Fibroblast of villous mesenchyme (primary cell): ENCODE data around the gene ELF1. TPM values are rescaled to one million over a fixed set of nuclear protein-coding genes. Genes with fewer than 3 reads are reported as not detected.

Experiments
- DNase-seq: peaks from one replicate; pipeline ENCODE4 v3.0.0-alpha.2; 2010; ENCODE audit warnings: low read depth
- H3K4me3 ChIP-seq: 2 replicates; pipeline ENCODE4 v1.5.1; 2011; ENCODE audit warnings: low read depth, mild to moderate bottlenecking, low read length
- total RNA-seq: library from RNA; depleted of rRNA; stranded (reverse); fragments of >200 nt; gene quantifications from 2 replicates; pipeline ENCODE4 v1.2.3, GENCODE V29; 2012
- TF ChIP-seq, protein P1 (sequence below): IDR thresholded peaks from 2 replicates; pipeline ENCODE4 v1.5.1; 2012; ENCODE audit warnings: low read depth, mild to moderate bottlenecking, low read length; ENCODE audit not compliant: insufficient read depth

The ELF1 gene
- total RNA-seq, 1 donor: 43.6 TPM

DNA sequence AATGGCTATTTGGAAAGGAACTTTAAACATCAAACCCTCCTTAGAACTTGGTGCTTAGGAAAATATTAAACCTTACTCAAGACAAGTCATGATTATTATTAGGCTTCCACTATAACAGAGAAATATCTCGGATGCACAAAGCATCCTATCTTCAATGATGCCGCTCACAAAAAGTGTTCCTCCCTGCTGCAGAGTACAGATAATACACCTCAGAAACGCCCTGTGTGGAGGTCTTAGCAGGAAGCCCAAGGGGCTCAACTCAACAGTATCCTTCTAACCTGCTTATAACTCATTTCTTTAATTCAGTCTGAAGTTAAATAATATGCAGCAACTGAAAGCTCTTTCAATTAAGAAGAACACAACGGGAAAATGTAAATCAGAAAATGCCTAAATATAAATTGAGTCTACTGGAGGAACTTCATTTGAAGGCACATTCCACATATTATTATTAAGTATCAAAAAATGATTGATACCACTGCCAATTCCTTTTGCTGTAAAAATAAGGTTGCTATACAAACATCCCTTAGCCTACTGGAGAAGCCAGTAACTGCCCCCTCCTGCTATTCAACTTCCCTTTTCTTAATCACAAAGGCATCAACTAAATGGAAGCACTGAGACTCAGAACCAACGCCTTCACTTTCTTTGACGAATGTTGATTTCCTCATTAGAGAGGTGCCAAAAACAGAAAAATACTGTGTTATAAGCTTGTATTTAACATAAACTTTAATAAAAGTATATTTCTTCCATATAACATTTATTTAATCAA, 12.0 kb downstream of the ELF1 start:
- H3K4me3 ChIP-seq: no peak overlapping the region
- TF ChIP-seq, protein P1, sequence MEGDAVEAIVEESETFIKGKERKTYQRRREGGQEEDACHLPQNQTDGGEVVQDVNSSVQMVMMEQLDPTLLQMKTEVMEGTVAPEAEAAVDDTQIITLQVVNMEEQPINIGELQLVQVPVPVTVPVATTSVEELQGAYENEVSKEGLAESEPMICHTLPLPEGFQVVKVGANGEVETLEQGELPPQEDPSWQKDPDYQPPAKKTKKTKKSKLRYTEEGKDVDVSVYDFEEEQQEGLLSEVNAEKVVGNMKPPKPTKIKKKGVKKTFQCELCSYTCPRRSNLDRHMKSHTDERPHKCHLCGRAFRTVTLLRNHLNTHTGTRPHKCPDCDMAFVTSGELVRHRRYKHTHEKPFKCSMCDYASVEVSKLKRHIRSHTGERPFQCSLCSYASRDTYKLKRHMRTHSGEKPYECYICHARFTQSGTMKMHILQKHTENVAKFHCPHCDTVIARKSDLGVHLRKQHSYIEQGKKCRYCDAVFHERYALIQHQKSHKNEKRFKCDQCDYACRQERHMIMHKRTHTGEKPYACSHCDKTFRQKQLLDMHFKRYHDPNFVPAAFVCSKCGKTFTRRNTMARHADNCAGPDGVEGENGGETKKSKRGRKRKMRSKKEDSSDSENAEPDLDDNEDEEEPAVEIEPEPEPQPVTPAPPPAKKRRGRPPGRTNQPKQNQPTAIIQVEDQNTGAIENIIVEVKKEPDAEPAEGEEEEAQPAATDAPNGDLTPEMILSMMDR: no peak
- no peak for DNase-seq

DNA sequence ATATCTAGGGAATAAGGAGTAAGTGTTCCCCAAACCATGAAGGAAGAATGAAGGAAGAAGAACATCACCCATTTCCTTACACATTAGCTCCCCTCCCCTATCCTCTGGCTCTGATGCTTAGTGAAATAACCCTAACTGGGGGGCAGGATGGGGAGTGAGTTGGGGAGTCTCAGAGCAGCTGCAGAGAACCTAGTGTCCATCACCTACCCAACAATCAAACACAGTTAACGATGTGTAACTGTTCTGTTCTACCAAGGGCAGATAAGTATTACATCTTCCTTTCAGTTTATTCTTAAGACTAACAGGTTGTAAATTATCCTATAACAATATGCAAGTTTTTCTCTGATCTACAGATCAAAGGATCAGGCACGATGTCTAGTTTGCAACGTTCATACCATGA, 12.8 kb downstream of the ELF1 start:
- TF ChIP-seq, protein P1: no peak
- no peak for DNase-seq

DNA sequence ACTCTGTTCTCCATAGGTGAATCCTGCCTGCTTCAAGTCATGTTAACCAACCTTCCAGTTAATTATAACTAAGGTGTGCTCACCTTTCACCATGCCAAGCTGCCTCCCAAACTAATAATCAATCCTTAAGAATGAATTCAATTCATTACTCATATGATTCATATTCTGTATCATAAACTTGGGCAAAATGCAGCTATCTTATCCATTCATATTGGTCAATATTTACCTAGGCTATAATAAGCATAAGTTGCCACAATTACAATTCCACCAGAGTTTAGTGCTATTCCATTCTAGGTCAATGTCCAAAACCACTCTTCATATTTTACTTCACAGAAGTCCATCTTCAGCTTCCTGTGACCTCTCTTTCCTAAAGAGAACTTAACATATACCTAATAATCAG, 13.4 kb downstream of the ELF1 start:
- H3K4me3 ChIP-seq: no peak overlapping the region
- DNase-seq: no peak
- TF ChIP-seq, protein P1: no peak

More for the DNA sequence above, 12.8 kb downstream of the ELF1 start:
- no peak overlapping the region for H3K4me3 ChIP-seq

DNA sequence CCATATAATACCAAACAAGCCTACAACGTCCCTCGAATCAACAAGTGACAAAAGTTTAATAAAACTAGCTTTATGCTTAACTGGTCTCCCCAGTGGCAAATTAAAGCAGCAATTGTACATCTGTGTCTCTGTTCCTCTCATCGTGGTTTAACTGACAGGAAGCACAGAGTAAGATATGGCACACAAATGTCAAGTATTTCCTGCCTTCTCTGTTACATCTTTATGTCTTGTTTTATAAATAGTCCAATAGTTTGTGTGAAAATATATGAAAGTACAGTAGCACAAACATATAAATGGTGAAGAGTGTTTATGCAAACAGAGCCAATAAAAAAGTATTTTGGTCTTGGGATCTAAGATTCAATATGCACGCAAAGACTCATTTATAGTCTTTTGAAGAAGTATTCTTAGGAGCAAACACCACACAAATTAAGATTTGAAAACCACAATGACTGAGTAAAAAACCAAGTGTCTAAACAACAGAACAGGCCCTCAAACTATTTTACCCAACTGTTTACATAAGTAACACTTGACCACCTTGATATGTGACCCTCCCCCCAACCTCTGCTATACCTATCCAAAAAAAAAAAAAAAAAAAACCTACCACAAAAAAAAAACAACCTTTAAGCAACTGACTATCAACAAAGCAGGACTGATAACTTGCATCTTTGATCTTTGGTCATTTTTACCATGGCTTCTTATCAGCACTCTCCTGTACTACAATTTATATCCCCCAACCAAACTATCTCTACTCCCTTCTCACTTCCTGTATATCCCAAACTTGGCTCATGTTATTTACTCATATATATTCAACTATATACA, 14.0 kb downstream of the ELF1 start:
- peak; percentile 50 for DNase-seq
- H3K4me3 ChIP-seq: no peak overlapping the region
- TF ChIP-seq, protein P1: no peak

DNA sequence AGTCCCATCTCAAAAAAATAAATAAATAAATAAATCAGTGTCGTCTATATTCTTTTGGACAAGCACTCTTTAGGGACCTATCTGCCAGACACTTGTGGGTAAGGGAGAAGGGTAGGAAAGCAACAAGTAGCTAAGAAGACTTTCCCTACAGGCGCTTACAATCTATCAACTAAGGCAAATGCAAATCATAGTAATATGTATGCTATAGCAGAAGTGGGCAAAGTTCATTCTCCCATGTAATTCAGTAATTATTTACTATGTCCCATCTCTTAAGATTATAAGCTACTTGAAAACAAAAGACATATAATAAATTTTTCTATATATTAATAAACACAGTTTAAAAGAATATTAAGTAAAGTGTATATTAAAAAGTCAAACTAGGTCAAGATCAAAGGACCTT, 16.5 kb downstream of the ELF1 start:
- H3K4me3 ChIP-seq: no peak overlapping the region
- no peak for DNase-seq
- TF ChIP-seq, protein P1: no peak

DNA sequence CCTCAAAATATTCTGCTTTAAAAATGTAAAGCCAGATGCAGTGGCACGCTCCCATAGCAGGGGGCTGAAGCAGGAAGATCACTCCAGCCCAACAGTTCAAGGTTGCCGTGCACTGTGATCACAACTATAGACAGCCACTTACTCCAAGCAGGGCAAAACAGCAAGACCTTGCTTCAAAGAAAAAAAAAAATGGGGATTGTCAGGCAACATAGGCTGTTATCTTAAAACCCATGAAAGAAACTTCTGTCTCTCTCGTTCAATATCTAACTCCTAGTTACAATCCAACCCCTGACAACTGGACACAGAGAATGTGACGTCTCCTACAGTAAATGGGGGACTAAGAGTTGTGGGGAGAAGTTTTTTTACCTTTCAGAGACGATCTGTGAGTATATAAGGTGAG, 17.4 kb downstream of the ELF1 start:
- no peak for DNase-seq
- H3K4me3 ChIP-seq: no peak overlapping the region
- TF ChIP-seq, protein P1: no peak
